ENCODE results near the gene B4GALT4.
"Not testable (repeated sequence)": the region's sequence is repeated elsewhere in the genome, so short reads cannot be mapped to it uniquely, and the experiment has no call there.

B4GALT4 gene

GRCh38 chr3:119240591-119241434 is at the start of gene B4GALT4:
B4GALT4 (minus strand) TSS chr3:119240878; CDS start chr3:119230099, 10,779 bp downstream.
- peak; percentile 95 for DNase-seq

- DNase-seq = no peak
Observed at GRCh38 chr3:119289404-119289770, 48.7 kb upstream of the B4GALT4 start.

DNA sequence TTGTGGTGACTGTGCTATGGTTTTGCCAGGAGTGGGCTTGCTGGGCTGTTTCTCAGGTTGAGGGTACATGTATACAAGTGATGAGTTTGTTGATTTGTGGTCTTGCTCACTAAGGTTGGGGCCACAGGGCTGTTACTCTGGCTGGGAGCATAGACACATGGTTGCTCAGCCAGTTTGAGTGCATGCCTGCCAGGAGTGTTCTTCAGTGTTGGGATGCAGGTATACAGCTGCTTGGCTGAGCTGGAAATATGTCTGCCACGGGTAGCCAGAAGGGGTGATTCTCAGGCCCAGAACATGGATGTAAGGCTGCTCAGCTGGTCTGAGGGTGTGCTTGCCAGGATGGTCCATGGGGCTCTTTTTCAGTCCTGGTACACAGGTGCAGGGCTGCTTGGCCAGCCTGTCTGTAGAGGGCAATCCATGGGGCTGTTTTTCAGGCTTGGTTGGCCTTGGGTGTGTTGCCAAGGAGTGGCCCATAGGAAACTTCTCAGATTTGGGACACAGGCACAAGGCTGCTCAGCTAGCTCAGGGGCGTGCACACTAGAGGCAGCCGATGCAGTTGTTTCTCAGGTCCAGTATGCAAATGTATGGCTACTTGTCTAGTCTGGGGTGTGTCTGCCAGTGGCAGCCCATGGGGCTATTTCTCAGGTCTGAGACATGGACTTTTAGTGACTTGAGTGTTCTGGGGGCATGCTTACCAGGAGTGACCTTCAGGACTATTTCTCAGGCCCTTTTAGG is 48.2 kb upstream of the B4GALT4 start:
- no peak for DNase-seq

DNA sequence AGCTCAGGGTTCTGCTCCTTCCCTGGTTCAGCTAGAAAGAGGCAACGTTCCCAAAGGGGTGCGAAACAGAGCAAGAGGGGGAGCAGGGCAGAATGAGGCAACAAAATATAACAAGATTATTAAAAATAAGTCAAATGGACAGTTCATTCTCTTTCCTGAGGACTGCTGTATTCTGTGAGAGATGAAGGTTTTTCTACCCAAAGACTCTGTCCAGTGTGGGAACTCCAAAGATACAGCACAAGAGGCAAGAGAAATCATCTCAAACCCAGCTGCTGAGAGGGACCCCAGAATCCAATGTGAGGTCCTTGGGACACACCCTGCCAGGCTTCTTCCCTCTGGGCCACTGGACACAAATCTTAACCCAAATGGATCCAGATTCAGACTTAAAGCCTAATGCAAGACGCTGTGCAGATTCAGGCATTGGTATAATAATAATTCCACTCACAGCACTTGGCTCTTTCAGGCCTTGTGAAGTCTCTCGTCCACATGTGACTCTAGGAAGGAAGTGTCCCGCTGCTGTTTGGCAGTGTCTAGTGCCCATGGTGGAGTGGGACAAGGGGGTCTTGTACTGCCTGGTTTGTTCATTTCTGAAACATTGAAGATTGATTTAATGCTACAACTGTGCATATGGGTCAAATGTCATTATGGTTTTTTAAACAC is 39.0 kb upstream of the B4GALT4 start:
- DNase-seq = no peak

DNA sequence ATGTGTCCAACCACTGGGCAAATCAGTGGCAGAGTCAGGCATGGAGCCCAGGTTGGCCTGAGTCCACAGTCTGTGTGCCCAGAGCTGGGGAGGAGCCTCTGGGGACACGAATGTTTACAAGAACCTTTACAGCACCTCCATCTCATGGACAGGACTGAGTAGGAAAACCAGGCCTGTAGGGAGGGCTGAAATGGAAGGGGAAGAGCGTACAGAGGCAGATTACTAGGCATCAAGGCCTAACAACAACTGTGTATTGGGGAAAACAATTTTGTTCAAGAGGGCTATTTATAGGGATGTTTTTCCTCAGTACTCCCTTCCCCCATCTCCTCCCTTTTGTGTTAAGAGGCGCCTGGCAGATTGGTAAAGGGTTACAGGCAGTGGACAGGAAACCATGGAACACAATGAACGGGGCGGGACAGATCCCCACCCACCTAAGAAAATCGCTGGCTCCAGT is 38.5 kb upstream of the B4GALT4 start:
- no peak for DNase-seq

GRCh38 chr3:119276680-119277079 is 36.0 kb upstream of the B4GALT4 start:
- DNase-seq = no peak

- DNase-seq = not testable (repeated sequence)
Observed at GRCh38 chr3:119270212-119270611, 29.5 kb upstream of the B4GALT4 start.

GRCh38 chr3:119261055-119261454 is 20.4 kb upstream of the B4GALT4 start:
- no peak for DNase-seq

GRCh38 chr3:119259821-119260220 is 19.1 kb upstream of the B4GALT4 start:
- DNase-seq = no peak

- no peak for DNase-seq
Observed at GRCh38 chr3:119258915-119259314, 18.2 kb upstream of the B4GALT4 start.

GRCh38 chr3:119257654-119258410 is 17.2 kb upstream of the B4GALT4 start:
- DNase-seq = no peak

GRCh38 chr3:119257111-119257510 is 16.4 kb upstream of the B4GALT4 start:
- DNase-seq = no peak

DNA sequence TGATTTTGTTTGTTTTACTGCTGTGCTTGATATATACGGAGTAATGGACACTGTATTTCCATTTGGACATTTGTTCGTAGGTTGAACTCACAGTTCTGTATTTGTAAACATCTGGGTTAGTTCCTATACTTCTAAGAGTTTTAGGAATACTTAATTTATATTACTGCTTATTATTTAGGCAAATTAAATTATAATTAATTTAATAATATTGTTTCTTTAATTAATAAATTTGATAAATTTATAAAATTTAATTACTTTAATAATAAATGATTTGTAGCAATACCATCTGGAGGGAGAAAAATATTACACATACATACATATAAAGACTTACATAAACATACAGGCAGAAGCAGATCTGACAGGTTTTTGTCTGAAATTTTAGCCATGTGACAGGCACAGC is 14.5 kb upstream of the B4GALT4 start:
- DNase-seq = no peak

- DNase-seq = no peak
Observed at GRCh38 chr3:119245778-119246177, 5.1 kb upstream of the B4GALT4 start.

DNA sequence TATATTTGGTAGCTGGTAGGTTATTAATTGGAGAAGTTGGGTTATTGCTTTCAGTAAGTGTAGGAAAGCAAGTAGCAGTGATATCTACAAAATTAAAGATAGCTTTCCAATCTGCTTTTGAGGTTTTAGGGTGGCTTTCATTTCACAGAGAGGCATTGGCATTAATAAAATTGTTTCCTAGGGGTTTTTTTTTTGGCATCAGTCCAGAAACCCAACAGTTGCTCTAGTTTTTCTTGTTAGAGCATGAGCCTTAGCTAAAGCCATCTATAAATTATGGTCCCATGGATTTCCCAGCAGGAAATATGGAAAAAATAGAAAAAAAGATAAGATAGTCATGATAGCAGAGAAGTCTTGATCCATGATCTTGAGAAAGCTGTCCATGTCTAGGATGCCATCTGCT is 3.0 kb upstream of the B4GALT4 start:
- no peak for DNase-seq

GRCh38 chr3:119243058-119243529 is 2.4 kb upstream of the B4GALT4 start:
- not testable (repeated sequence) for DNase-seq

GRCh38 chr3:119242387-119243057 is 1.8 kb upstream of the B4GALT4 start:
- not testable (repeated sequence) for DNase-seq

DNA sequence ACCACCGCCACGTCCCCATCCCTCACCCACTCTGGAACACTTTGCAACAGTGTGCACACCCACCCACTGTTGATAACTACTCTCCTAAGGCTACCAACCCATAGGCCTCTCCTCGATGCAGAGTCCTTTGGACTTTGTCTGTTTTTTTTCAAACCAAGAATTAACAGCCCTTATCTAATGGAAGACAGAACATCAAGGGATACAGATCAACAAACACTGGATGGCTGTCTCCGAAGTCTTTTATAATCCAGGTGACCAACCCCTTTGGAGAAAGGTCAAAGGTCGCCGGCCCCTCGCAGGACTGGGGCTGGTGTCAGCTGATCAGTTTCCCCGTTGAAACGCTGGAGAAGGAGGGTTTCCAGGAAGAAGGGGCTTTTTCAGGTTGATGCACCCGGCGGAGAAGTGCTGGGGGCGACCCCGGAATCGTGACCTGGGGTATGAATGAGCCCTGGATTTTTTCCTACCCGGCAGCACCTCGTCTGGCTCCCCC is 532 bp downstream of the B4GALT4 start:
- DNase-seq = no peak

- no peak for DNase-seq
Observed at GRCh38 chr3:119239206-119239820, 1.4 kb downstream of the B4GALT4 start.

GRCh38 chr3:119238363-119238762 is 2.3 kb downstream of the B4GALT4 start:
- DNase-seq = no peak

DNA sequence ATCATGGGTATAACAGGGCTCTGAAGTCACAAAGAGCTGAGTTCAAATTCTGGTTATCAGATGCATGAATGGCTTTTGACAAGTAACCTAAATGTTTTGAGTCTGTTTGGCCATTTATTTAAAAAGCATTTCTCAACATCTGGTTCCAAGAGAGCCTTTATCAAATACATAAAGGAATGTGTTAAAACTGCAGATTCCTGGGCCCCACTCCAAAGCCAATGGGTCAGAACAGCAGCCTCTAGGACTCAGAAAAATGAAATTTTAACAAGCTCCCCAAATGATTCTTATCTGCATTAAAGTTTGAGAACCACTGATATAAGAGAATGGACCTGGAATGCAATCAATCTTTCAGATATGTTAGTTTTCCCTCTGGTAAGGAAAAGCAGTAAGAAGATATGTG is 3.4 kb downstream of the B4GALT4 start:
- DNase-seq = no peak
